Measurements from ENCODE around the gene CAP2. TPM values are rescaled to one million over a fixed set of nuclear protein-coding genes. Genes with fewer than 3 reads are reported as not detected.

CAP2 gene
- total RNA-seq, 1 donor from 2014 or later = 15.5 TPM

DNA sequence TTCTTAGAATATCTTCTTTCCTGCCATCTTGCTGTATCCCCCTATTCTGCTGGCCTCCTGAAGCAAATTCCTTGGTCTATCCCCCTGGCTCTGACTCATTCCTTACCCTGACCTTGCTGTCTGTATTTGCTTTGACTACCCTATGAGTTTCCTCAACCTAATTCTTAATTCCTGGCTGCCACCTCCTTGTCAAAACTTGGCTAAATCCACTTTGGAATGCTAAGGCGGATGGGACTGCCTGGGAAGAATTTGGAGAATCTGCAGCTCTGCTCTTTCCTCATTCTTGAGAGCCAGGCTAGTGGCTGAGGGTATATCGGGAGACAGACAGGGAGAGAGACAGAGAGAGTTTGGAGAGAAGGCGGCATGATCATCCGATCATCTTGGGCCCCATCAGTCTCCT, 24.4 kb downstream of the CAP2 start:
- Mint-ChIP-seq H3K4me3 (ENCODE audit: low read depth) (no peak overlapping the region), H3K9me3 (ENCODE audit: low read depth) (peaks cover 3% of the 10 kb centered on the region), H3K4me1 (ENCODE audit: low read depth) (peaks cover 14% of the 10 kb centered on the region), H3K36me3 (ENCODE audit: insufficient read depth) (peaks cover 5% of the 10 kb centered on the region), H3K27me3 (no peaks in the 10 kb centered on the region), H3K27ac (no peak overlapping the region)
- TF ChIP-seq, protein P1, sequence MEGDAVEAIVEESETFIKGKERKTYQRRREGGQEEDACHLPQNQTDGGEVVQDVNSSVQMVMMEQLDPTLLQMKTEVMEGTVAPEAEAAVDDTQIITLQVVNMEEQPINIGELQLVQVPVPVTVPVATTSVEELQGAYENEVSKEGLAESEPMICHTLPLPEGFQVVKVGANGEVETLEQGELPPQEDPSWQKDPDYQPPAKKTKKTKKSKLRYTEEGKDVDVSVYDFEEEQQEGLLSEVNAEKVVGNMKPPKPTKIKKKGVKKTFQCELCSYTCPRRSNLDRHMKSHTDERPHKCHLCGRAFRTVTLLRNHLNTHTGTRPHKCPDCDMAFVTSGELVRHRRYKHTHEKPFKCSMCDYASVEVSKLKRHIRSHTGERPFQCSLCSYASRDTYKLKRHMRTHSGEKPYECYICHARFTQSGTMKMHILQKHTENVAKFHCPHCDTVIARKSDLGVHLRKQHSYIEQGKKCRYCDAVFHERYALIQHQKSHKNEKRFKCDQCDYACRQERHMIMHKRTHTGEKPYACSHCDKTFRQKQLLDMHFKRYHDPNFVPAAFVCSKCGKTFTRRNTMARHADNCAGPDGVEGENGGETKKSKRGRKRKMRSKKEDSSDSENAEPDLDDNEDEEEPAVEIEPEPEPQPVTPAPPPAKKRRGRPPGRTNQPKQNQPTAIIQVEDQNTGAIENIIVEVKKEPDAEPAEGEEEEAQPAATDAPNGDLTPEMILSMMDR (IDR thresholded peaks at IDR 0.05; ENCODE audit: unreplicated experiment) = no peak
- no peak for DNase-seq (ENCODE audit: low spot score, unreplicated experiment)

DNA sequence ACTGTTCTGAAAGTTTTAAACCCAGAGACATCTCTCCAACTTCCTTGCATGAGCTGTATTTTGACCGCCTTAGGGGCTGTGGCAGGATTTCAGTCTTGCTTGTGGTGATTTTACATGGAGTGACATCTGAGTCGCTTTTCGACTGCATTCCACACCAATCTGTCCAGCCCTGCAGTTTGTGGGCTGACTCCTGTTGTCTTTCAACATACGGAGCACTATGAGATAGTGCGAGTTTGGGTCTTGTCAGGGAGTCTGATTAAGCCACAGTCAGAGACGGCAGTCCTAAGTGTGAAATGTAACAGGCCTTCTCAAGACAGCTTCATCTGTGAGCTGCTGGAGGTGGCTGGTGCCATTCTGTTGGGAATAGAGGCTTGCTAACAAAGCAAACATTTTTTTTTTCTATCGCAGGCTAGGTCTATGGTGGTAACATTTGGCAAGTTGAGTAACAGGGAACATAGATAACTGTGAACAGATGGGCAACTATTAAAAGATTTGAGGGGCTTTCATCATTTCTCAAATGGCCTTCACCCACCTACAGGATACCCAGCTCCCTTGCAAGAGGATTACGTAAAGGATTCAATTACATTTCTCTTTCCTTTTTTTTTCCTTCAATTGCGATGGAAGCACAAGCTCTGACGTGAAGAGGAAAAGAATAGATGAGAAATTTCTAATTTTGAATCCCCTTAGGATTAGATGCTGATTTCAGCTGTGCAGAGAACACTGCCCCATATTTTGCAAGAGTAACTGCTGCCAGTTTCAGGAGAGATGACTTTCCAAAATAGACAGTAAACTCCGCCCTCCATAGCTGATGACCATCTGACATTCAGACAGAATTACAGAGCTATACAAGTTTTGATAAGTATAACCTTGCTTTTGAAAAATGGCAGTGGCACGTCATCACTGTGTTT, 25.1 kb downstream of the CAP2 start:
- no peak overlapping the region for H3K4me3 Mint-ChIP-seq (ENCODE audit: low read depth)

DNA sequence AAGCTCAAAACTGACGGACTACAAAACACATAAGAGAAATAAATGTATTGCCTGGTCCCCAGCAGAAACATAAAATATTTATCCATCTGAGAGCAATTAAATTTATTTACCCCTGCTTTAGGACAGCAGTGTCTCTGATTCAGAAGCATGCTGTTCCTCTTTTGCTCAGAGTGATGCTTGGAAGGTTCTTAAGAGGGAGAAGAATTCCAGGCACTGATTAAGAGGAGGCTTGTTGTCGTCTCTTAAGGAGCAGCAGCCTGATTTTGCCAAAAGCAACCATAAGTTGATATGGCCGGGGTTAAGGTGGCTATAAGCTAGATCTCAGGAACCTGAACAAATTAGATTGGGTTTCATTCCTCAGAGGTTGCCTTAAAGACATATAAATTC, 25.8 kb downstream of the CAP2 start:
- Mint-ChIP-seq H3K27ac (no peak overlapping the region), H3K9me3 (ENCODE audit: low read depth) (peaks cover 3% of the 10 kb centered on the region), H3K27me3 (no peaks in the 10 kb centered on the region), H3K4me3 (ENCODE audit: low read depth) (no peak overlapping the region), H3K36me3 (ENCODE audit: insufficient read depth) (peaks cover 7% of the 10 kb centered on the region), H3K4me1 (ENCODE audit: low read depth) (peaks cover 15% of the 10 kb centered on the region)
- DNase-seq (ENCODE audit: low spot score, unreplicated experiment) = no peak
- TF ChIP-seq, protein P1 (IDR thresholded peaks at IDR 0.05; ENCODE audit: unreplicated experiment) = no peak

More for the DNA sequence above, 25.1 kb downstream of the CAP2 start:
- H3K4me1 Mint-ChIP-seq (ENCODE audit: low read depth) = peaks cover 15% of the 10 kb centered on the region
- no peak for DNase-seq (ENCODE audit: low spot score, unreplicated experiment)
- no peak overlapping the region for H3K27ac Mint-ChIP-seq
- H3K27me3 Mint-ChIP-seq = no peaks in the 10 kb centered on the region
- peaks cover 3% of the 10 kb centered on the region for H3K9me3 Mint-ChIP-seq (ENCODE audit: low read depth)
- H3K36me3 Mint-ChIP-seq (ENCODE audit: insufficient read depth) = peaks cover 7% of the 10 kb centered on the region
- TF ChIP-seq, protein P1 (IDR thresholded peaks at IDR 0.05; ENCODE audit: unreplicated experiment) = no peak

DNA sequence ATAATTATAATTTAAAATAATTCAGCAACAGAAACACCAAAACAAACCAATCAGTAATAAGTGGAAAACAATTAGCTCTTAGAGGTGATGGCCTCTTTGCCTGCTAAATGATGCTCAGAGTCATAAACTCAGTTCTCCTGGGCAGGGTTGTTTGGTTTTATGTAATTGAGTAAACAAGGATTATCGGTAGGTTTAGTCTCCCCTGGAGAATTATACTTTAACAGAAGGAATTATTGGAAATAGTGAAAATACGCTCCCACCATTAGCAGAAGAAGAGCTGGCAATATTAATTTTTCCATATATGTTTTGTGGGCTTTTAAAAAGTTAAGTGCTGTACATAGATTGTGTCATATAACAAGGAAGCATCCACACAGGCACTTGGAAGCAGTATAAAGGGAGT, 27.0 kb downstream of the CAP2 start:
- Mint-ChIP-seq H3K36me3 (ENCODE audit: insufficient read depth) (peaks cover 15% of the 10 kb centered on the region), H3K9me3 (ENCODE audit: low read depth) (no peaks in the 10 kb centered on the region), H3K27me3 (no peaks in the 10 kb centered on the region), H3K4me1 (ENCODE audit: low read depth) (peaks cover 15% of the 10 kb centered on the region), H3K27ac (no peak overlapping the region), H3K4me3 (ENCODE audit: low read depth) (no peak overlapping the region)
- TF ChIP-seq, protein P1 (IDR thresholded peaks at IDR 0.05; ENCODE audit: unreplicated experiment) = no peak
- no peak for DNase-seq (ENCODE audit: low spot score, unreplicated experiment)

DNA sequence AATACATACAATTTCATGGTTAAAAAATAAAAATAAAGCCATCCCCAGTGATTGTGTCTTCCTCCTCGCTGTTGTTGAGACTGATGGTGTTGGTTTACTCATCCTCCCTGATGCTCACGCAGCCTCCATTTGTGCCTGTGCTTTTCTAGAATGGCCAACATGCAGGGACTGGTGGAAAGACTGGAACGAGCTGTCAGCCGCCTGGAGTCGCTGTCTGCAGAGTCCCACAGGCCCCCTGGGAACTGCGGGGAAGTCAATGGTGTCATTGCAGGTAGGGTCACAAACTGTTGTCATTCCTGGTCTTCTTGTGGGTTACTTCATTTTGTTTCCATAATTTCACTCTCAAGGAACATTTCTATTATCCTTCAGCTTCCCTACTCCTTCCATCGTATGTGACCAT, 28.0 kb downstream of the CAP2 start:
- no peak overlapping the region for H3K27ac Mint-ChIP-seq
- no peaks in the 10 kb centered on the region for H3K9me3 Mint-ChIP-seq (ENCODE audit: low read depth)

More for the DNA sequence above, 28.0 kb downstream of the CAP2 start:
- Mint-ChIP-seq H3K36me3 (ENCODE audit: insufficient read depth) (peaks cover 17% of the 10 kb centered on the region), H3K27me3 (no peaks in the 10 kb centered on the region), H3K4me3 (ENCODE audit: low read depth) (no peak overlapping the region), H3K4me1 (ENCODE audit: low read depth) (peaks cover 15% of the 10 kb centered on the region)
- no peak for DNase-seq (ENCODE audit: low spot score, unreplicated experiment)
- TF ChIP-seq, protein P1 (IDR thresholded peaks at IDR 0.05; ENCODE audit: unreplicated experiment) = no peak
